PC-9 (cell line): ENCODE data around the gene YARS2. TPM values are rescaled to one million over a fixed set of nuclear protein-coding genes. Genes with fewer than 3 reads are reported as not detected.
A peak's percentile ranks its signal among the peaks of the same experiment; 100 is the strongest.

Experiments used
- BruUV-seq: library from RNA; stranded (reverse); fragments of 400-500 nt; replicated peaks from 2 replicates; lab custom pipeline; 2021; lab: Mats Ljungman, UMichigan
- CTCF ChIA-PET: fragments of 300-600 bp; sonication (Branson Sonifier 250); formaldehyde crosslinking; loops from one replicate; lab custom pipeline; 2022; ENCODE audit warnings: antibody characterized with exemption; lab: Charles Lee
- POLR2A ChIA-PET: fragments of 300-600 bp; sonication (Branson Sonifier 250); formaldehyde crosslinking; loops from one replicate; lab custom pipeline; 2022; ENCODE audit warnings: antibody characterized with exemption; ENCODE audit not compliant: unreplicated experiment; lab: Charles Lee
- DNase-seq, 2 experiments: peaks; one replicate each; pipeline versions ENCODE4 v3.0.0 to v3.0.0-alpha.2; 2015 to 2022; ENCODE audit warnings: mixed read lengths in 1 of 2
- H2AFZ ChIP-seq: fragments of 200-600 bp; sonication (generic); 2 replicates; pipeline ENCODE4 v1.8.1; 2017; ENCODE audit warnings: antibody characterized with exemption
- H3F3A ChIP-seq: fragments of 200-600 bp; sonication (generic); 2 replicates; pipeline ENCODE4 v1.8.1; 2017; ENCODE audit warnings: antibody characterized with exemption, mild to moderate bottlenecking, low read depth; ENCODE audit not compliant: insufficient read depth
- H3K27ac ChIP-seq: fragments of 200-600 bp; sonication (generic); 2 replicates; pipeline ENCODE4 v1.6.1; 2016; ENCODE audit warnings: mixed run types
- H3K27me3 ChIP-seq: fragments of 200-600 bp; sonication (generic); 2 replicates; pipeline ENCODE4 v1.6.1; 2016; ENCODE audit warnings: low read depth, mixed run types; ENCODE audit not compliant: insufficient read depth
- H3K36me3 ChIP-seq: fragments of 200-600 bp; sonication (generic); 2 replicates; pipeline ENCODE4 v1.6.1; 2016; ENCODE audit warnings: low read depth, mixed run types
- H3K4me1 ChIP-seq: fragments of 200-600 bp; sonication (generic); replicated peaks from 2 replicates; pipeline ENCODE4 v1.6.1; 2016; ENCODE audit warnings: mixed run types; ENCODE audit not compliant: insufficient read depth
- H3K4me2 ChIP-seq: fragments of 200-600 bp; sonication (generic); 2 replicates; pipeline ENCODE4 v1.6.1; 2017; ENCODE audit warnings: mixed run types
- H3K4me3 ChIP-seq: fragments of 200-600 bp; sonication (generic); 2 replicates; pipeline ENCODE4 v1.6.1; 2016; ENCODE audit warnings: mixed run types
- H3K79me2 ChIP-seq: fragments of 200-600 bp; sonication (generic); 2 replicates; pipeline ENCODE4 v1.6.1; 2017; ENCODE audit warnings: low read depth, mixed run types
- H3K9me2 ChIP-seq: fragments of 200-600 bp; sonication (generic); 2 replicates; pipeline ENCODE4 v1.8.1; 2017; ENCODE audit warnings: mild to moderate bottlenecking; ENCODE audit not compliant: insufficient read depth
- H3K9me3 ChIP-seq: fragments of 200-600 bp; sonication (generic); 2 replicates; pipeline ENCODE4 v1.8.1; 2016; ENCODE audit warnings: low read depth; ENCODE audit not compliant: insufficient read depth
- H4K20me1 ChIP-seq: fragments of 200-600 bp; sonication (generic); 2 replicates; pipeline ENCODE4 v1.8.1; 2017; ENCODE audit not compliant: insufficient read depth
- CTCF ChIP-seq: fragments of 200-600 bp; sonication (generic); conservative IDR thresholded peaks from 2 replicates; pipeline ENCODE4 v1.6.1; 2017; ENCODE audit warnings: mixed run types, antibody characterized with exemption, mild to moderate bottlenecking, moderate library complexity
- EZH2 ChIP-seq: fragments of 200-600 bp; sonication (generic); IDR thresholded peaks from 2 replicates; pipeline ENCODE4 v1.8.0; 2017; ENCODE audit warnings: antibody characterized with exemption, low read depth
- intact Hi-C: fragments of 100-400 bp; cut with micrococcal nuclease; formaldehyde crosslinking; loops from one replicate; pipeline ENCODE4 v1.10.0; 2022; ENCODE audit not compliant: unreplicated experiment
- total RNA-seq: library from RNA; stranded (reverse); gene quantifications from 2 replicates; pipeline ENCODE4 v1.2.3, GENCODE V29; 2021

YARS2 gene
- total RNA-seq, 1 experiment from 2014 or later = 36.6 TPM

GRCh38 chr12:32757157-32757556, 1.5 kb upstream of the YARS2 start:
- Histone ChIP-seq H3K4me3 (no peak overlapping the region), H3K27ac (no peak overlapping the region), H3F3A (peaks cover 10% of the 10 kb centered on the region; the same call in 1 of the 2 replicates), H3K36me3 (peaks cover 18% of the 10 kb centered on the region; the same call in 1 of the 2 replicates), H3K27me3 (no peaks in the 10 kb centered on the region), H3K79me2 (peaks cover 31% of the 10 kb centered on the region), H3K4me1 (peaks cover 21% of the 10 kb centered on the region), H3K4me2 (peak overlapping the region; percentile 97; the same call in 1 of the 2 replicates), H4K20me1 (0 out of 2 replicates have a peak, but pooled peaks cover 5% of the 10 kb centered on the region), H3K9me3 (no peaks in the 10 kb centered on the region; the same call in 1 of the 2 replicates), H3K9me2 (no peaks in the 10 kb centered on the region), H2AFZ (no peak overlapping the region)
- ChIA-PET POLR2A (no interaction called here), CTCF (interaction anchor here (1.4 kb wide), 1 partner anchor 190 kb away, joined by 5 read pairs; no protein-coding TSS in a partner anchor)
- intact Hi-C loops = loop anchor here (2.0 to 5.0 kb wide), 5 partner anchors 420 to 1370 kb away; no protein-coding TSS in a partner anchor
- DNase-seq = no peak
- no TSS peak for BruUV-seq
- no peak for TF ChIP-seq CTCF
- no peak for TF ChIP-seq EZH2

- Histone ChIP-seq H3F3A (peaks cover 10% of the 10 kb centered on the region; the same call in 1 of the 2 replicates), H2AFZ (peak overlapping the region; percentile 5; the same call in 1 of the 2 replicates), H3K9me3 (no peaks in the 10 kb centered on the region; the same call in 1 of the 2 replicates), H4K20me1 (0 out of 2 replicates have a peak, but pooled peaks cover 5% of the 10 kb centered on the region), H3K9me2 (no peaks in the 10 kb centered on the region), H3K36me3 (peaks cover 24% of the 10 kb centered on the region), H3K27ac (no peak overlapping the region), H3K27me3 (no peaks in the 10 kb centered on the region), H3K4me2 (peak overlapping the region; percentile 97), H3K4me1 (peaks cover 21% of the 10 kb centered on the region), H3K79me2 (peaks cover 31% of the 10 kb centered on the region), H3K4me3 (peak overlapping the region; percentile 84)
- ChIA-PET CTCF (interaction anchor here (0.6 to 1.8 kb wide), 8 partner anchors 161 to 1504 kb away, joined by 3 to 12 read pairs (median 4); partner anchors contain the start of gene ALG10), POLR2A (interaction anchor here (0.6 to 1.9 kb wide), 5 partner anchors 140 to 1266 kb away, joined by 3 to 14 read pairs (median 3); partner anchors contain the start of genes ALG10 and PKP2)
- TF ChIP-seq CTCF (no peak), EZH2 (no peak)
- no TSS peak for BruUV-seq
- no peak for DNase-seq
- intact Hi-C loops = loop anchor here (1.0 to 5.0 kb wide), 10 partner anchors 163 to 1462 kb away; partner anchors contain the start of gene ALG10
These were observed 874 bp upstream of the YARS2 start for GRCh38 chr12:32756476-32757066.

- TF ChIP-seq CTCF = peak; percentile 87
- no peak for TF ChIP-seq EZH2
- Histone ChIP-seq H3K79me2 (peaks cover 31% of the 10 kb centered on the region), H3K27me3 (no peaks in the 10 kb centered on the region), H3K4me3 (peak overlapping the region; percentile 84), H3K4me2 (peak overlapping the region; percentile 97), H3F3A (peaks cover 10% of the 10 kb centered on the region; the same call in 1 of the 2 replicates), H2AFZ (peak overlapping the region; percentile 100), H3K36me3 (peaks cover 32% of the 10 kb centered on the region), H3K9me3 (no peaks in the 10 kb centered on the region; the same call in 1 of the 2 replicates), H3K9me2 (no peaks in the 10 kb centered on the region), H3K27ac (peak overlapping the region; percentile 91), H3K4me1 (peaks cover 21% of the 10 kb centered on the region), H4K20me1 (0 out of 2 replicates have a peak, but pooled peaks cover 5% of the 10 kb centered on the region)
- intact Hi-C loops = loop anchor here (1.0 to 5.0 kb wide), 11 partner anchors 76 to 1096 kb away; partner anchors contain the start of genes AMN1, DNM1L, ETFBKMT and PKP2
- ChIA-PET CTCF (interaction anchor here (0.7 to 1.9 kb wide), 11 partner anchors 166 to 1388 kb away, joined by 3 to 15 read pairs (median 5); partner anchors contain the start of gene ALG10), POLR2A (interaction anchor here (0.6 to 1.9 kb wide), 11 partner anchors 65 to 1267 kb away, joined by 3 to 14 read pairs (median 3); partner anchors contain the start of genes ALG10 and PKP2)
- peak; percentile 91 to 93 for DNase-seq
- no TSS peak for BruUV-seq
These were observed 545 bp downstream of the YARS2 start for GRCh38 chr12:32755051-32755653.
